Stimulated activated CD4-positive, alpha-beta T cell treated with anti-CD3 and anti-CD28 coated beads, Interleukin-1b, Interleukin-23, amount 100 ng/mL, for 48 hours (primary cell): ENCODE data around the gene RPL22.

Source experiments
- DNase-seq: peaks from one replicate; pipeline ENCODE4 v3.0.0-alpha.2; 2020

The RPL22 gene

DNA sequence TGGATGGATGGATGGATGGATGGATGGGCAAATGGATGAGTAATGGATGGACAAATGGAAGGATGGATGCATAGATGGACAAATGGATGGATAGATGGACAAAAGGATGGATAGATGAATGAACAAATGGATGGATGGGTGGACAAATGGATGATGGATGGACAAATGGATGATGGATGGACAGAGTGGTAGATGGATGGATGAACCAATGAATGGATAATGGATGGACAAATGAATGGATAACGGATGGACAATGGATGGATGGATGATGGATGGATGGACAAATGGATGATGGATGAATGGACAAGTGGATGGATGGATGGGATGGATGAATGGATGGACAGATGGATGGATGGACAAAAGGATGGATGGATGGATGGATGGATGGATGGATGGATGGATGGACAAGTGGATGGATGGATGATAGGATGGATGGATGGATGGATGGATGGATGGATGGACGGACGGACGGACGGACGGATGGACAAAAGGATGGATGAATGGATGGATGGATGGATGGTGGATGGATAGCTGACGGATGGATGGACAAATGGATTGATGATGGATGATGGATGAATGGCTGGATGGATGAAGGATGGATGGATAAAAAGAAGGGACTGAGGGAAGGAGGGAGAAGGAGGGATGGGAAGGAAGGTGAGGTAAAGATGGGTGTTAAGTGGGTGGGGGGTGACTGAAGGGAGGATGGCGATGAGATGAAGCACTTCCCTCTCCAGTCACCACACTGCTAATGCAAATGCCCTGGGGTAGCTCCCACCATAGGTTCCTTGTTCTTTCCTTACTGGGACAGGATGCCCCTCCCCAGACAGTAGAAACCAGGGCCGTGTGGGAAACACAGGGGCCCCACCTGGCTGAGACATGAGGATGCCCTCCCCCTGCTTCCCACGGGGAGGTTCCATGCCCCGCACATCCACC, 49.1 kb downstream of the RPL22 start:
- DNase-seq, result no peak

DNA sequence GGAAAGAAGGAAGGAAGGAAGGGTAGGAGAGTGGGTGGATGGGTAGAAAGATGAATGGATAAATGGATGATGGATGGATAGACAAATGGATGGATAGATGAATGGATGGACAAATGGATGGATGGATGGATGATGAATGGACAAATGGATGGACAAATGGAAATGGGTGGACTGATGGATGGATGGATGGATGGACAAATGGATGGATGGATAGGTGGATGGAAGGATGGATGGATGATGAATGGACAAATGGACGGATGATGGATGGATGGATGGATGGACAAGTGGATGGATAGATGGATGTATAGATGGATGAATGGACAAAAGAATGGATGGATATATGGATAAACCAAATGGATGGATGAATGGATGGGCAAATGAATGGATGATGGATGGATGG, 49.8 kb downstream of the RPL22 start:
- no peak for DNase-seq

DNA sequence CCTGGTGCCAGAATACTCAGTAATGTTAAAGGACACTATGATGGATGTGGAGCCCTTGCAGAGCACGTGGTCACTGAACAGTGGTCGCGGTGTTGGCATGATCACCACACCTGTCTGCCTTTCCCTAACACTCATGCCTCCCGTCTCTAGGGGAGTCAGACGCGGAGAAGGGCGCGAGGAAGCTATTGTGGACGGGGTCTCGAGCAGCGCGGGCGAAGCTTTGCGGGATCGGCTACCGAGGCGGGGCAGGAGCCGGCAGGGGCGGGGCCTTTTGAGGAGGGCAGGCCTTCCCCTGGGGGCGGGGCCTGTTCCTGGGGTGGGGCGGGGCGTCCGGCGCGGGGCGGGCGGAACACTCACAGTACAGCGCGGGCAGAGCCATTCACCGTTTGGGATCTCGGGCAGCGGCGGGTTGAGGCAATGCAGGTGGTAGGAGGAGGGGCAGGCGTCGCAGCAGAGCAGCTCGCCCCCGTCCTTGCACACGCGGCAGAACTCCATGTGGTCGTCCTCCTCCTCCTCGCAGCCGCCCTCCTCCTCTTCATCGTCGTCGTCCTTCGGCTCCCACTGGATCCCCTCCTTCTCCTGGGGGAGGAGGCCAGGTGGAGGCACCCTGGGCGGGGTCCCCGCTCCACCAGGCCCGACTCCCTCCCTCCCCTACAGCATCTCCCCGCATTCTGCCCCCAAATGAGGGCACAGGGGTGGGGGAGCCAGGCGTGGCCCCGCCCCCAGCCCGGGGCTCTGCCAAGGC, 50.7 kb downstream of the RPL22 start:
- peak; percentile 78 for DNase-seq

DNA sequence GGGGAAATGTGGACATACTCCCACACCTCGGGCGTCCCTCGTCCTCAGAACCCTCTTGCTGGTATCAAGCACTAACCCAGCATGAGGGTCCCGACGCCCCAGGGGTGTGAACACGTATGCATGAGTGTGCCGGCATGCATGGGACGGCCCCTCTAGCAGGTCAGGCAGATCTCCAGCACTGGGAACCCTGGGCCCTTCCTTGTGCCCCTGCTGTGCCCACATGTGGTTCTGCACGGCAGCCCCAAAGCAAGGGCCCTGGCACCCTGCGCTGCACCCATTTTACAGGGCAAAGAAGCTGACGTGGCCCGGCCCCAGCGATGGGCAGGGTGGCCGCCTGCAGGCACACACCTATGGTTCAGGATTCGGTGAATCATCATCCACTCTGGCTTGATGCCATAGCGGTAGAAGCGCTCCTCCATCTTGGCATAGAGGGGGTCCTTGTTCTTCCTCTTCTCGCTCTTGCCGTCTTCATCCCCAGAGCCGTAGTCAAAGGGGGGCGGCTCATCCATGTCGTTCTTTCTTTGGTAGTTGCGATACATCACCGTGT, 53.5 kb downstream of the RPL22 start:
- no peak for DNase-seq

DNA sequence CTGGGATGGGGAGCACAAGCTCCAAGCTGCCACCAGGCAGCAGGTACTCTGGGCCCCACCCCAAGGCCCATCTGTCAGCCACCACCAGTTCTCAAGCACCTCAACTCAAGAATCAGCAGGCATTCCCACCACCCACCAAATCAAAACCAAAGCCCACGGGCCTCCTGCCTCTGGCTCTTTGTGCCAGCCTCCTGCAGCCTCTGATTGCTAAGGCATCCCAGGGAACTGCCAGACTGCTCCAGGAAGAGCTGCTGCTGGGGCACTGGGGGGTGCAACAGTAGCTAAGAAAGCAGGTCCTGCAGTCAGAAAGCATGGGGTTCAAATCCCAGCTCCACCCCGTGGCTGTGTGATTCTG, 54.0 kb downstream of the RPL22 start:
- DNase-seq, result no peak

- no peak for DNase-seq
Measured at GRCh38 chr1:6144647-6145395, 54.6 kb downstream of the RPL22 start.

GRCh38 chr1:6144175-6144574, 55.2 kb downstream of the RPL22 start:
- DNase-seq, result no peak

GRCh38 chr1:6143395-6143794, 56.0 kb downstream of the RPL22 start:
- DNase-seq, result no peak

- no peak for DNase-seq
Measured at GRCh38 chr1:6142734-6143133, 56.7 kb downstream of the RPL22 start.

DNA sequence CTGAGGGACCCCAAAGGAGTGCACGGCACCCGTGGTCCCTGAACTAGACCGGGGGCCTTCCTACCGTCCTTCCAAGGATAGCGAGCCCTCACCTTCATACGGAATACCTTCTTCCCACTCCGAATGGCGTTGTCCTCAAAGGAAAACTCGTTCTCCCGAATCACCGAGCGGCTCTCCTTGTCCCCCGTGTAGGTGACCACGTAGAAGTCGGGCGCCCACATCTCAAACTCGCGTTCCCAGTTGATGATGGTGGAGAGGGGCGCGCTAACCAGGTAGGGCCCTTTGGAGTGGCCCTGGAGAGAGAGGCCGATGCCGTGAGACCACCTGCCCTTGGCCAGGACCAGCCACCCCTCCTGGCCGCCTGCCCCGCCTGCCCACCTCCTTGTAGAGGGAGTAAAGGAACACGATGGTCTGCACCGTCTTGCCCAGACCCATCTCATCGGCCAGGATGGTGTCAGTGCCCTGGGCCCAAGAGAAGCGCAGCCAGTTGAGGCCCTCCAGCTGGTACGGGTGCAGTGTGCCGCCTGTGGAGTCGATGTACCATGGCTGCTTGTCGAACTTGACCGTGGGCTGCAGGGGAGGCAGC, 57.3 kb downstream of the RPL22 start:
- no peak for DNase-seq

GRCh38 chr1:6141592-6141991, 57.8 kb downstream of the RPL22 start:
- peak; percentile 66 for DNase-seq

DNA sequence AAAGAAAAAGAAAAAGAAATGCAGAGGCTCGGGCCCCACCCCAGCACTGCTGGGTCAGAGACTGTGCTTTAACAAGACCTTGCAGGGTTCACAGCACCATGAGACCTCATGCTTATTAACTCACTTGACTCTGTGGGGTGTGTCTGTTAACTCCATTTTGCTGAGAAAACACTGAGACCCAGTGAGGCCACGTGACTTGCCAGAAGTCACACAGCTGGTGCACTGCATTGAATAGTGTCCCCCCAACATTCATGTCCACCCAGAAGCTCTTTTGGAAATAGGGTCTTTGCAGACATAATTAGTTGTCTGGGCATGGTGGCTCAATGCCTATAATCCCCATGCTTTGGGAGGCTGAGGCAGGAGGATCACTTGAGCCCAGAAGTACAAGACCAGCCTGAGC, 59.0 kb downstream of the RPL22 start:
- DNase-seq, result no peak

- no peak for DNase-seq
Measured at GRCh38 chr1:6137758-6138157, 61.6 kb downstream of the RPL22 start.

DNA sequence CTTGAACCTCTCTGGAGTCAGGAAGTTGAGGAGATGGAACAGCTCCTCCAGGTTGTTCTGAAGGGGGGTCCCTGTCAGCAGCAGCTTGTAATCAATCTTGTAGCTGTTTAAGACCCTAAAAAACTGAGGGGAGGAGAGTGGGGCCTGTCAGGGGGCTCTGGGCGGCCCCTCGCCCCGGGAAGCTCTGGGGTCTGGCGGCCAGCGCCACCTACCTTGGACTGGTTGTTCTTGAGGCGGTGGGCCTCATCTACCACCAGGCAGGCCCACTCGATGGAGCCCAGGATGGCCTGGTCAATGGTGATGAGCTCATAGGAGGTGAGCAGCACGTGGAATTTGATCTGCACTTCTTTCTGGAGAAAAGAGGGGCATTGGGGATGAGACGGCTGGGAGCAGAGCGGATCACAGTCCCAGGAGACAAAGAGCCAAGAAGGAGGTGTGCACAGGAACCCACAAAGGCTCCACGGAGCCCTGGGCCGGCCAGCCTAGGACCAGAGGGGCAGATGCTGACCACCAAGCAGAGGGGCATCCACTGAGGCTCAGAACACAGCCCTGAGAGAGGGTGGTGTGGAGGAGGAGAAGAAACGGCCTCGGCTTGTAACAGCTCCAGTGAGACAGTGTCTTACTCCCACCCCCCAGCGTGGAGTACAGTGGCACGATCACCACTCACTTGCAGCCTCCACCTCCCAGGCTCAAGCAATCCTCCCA, 62.7 kb downstream of the RPL22 start:
- DNase-seq, result no peak
